CD4-positive, alpha-beta T cell treated with Interleukin-15 for 4 hours (primary cell): Measurements from ENCODE around the gene CDH11.

ENCODE experiments used
- DNase-seq: peaks from one replicate; pipeline ENCODE4 v3.0.0-alpha.2; 2020; ENCODE audit warnings: low spot score

CDH11 gene, protein sequence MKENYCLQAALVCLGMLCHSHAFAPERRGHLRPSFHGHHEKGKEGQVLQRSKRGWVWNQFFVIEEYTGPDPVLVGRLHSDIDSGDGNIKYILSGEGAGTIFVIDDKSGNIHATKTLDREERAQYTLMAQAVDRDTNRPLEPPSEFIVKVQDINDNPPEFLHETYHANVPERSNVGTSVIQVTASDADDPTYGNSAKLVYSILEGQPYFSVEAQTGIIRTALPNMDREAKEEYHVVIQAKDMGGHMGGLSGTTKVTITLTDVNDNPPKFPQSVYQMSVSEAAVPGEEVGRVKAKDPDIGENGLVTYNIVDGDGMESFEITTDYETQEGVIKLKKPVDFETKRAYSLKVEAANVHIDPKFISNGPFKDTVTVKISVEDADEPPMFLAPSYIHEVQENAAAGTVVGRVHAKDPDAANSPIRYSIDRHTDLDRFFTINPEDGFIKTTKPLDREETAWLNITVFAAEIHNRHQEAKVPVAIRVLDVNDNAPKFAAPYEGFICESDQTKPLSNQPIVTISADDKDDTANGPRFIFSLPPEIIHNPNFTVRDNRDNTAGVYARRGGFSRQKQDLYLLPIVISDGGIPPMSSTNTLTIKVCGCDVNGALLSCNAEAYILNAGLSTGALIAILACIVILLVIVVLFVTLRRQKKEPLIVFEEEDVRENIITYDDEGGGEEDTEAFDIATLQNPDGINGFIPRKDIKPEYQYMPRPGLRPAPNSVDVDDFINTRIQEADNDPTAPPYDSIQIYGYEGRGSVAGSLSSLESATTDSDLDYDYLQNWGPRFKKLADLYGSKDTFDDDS

GRCh38 chr16:65121870-65122723 is at the start of gene CDH11:
Gene CDH11, minus strand, starts transcription at chr16:65122063. Its CDS starts 117,194 bp downstream, at chr16:65004869.
- DNase-seq = no peak

GRCh38 chr16:65154321-65154720 is 32.5 kb upstream of the CDH11 start:
- DNase-seq = no peak

DNA sequence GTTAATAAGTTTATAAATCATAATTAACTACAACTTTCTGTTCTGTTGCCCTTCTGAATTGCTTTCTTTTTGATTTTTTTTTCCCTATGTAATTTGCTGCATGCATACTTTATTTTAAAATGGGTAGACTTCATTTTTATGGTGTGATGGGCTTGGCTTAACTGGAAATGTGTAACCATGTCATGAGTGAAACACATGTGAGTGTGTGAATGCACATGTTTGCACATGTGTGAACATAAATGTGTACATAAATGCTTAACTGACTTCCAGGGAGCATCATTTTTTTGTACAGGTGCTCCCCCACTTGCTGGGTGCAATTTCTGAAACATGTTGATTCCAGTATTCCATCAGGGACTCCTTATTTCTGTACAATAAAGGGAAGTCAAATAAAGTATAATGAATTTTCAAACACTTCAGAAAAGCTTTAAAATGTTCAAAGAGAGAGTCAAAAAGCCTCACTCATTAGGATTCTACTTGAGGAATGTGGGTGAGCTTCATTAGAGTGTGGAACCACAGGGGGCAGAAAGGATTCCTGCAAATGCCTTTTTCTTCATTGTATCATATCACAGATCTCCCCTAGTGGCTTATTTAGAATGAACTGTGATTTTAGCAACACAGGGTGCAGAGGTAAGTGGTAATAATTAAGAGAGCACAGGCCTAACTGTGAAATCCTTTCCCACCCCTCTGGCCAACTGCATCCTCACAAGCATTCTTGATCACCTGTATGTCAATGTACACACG is 31.7 kb upstream of the CDH11 start:
- DNase-seq = no peak

DNA sequence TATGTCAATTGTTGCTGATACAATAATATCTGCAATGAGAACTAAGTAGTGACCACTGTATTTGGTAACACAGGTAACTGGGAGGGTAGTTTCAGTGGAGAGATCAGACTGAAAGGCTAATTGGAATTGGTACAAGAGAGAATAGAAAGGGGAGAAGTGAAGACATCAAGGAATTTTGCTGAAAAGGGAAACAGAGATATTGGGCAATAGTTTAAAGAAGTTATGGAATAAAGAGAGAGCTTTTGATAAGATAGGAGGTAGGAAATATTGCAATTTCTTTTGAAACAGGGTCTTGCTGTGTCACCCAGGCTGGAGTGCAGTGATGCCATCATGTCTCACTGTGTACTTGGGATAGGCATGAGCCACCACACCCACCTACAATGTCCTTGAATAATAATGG is 26.9 kb upstream of the CDH11 start:
- no peak for DNase-seq

DNA sequence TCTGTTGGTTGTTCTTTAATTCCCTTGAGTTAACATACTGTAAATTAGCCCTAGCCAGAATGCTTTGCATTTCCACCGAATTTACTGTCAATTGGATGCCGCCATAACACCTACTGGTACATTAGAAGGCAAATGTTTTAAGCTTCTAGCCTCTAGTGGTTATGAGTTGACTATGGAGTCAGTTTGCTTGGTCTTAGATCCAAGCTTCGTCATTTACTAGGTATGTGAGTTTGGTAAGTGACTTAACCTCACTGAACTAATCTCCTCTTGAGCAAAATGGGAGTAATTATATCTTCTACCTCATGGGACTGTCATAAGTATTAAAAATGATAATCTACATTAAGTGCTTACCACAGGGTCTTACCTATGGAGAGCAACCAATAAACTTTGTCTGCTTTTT is 20.4 kb upstream of the CDH11 start:
- DNase-seq = no peak

DNA sequence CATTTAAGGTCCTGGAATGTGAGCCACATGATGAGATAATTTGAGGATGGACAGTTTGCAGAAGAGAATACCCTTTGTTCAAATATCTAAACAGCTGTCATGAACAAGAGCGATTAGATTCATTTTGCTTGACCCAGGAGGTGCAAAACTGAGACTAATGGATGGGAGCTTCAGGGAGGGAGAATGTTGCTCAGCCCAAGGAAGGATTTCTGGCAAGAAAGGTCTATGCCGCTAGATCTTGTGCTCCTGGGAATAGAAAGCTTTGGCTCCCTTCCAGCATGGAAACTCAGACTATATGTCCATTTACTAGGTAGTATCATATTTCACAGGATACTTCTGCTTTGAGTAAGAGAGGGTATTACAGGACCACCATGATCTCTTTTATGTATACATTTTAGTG is 14.8 kb upstream of the CDH11 start:
- DNase-seq = no peak

DNA sequence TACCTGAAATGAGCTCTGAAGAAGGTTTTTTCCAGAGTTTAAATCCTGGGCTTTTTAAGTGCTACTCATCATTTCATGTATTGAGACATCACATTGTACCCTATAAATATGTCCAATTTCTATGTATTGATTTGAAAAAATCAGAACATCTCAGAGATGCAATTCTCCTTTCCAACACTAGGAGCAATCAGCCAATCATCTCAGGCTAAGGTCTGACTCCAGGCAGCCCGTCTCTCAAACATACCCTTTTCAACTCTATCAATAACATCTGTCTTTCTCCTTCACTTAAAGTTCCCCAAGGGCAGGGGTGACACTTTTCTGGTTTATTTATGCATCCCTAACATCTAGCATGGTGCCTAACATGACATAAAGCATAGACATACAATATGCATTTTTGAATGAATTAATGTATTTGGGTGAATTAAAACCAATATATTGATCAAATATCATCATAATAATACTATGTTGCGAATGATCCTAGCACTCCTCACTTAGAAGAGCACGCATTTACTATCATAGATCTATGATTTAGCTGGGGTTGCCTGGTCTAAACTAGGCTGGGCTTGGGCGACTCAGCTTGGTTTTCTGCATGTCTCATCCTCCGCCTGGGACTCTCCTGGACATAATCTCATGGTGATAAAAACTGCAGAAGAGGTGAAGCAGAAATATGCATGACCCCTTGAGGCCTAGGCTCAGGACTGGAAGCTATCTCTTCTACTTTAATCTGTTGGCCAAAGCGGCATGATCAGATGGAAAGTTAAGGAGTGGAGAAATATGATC is 5.2 kb upstream of the CDH11 start:
- no peak for DNase-seq

DNA sequence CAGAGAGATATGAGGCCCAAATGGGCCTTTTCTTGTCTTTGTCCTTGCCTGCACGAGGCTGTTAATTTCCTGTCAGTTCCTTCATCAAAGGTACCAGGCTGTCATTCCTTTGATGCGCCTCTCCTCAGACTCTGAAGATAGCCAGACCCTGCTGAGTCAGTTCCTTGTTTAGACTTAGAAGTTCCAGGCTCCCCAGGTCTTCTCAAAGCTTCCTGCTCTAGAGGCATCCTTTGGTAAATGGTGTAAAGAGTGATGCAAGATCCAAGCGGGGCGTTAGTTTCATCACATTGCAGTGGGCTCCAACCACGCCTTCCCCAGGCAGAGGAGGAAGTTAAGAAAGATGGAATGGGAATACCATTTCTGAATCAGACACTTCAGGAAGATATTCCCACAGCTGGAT is 4.0 kb upstream of the CDH11 start:
- DNase-seq = no peak

DNA sequence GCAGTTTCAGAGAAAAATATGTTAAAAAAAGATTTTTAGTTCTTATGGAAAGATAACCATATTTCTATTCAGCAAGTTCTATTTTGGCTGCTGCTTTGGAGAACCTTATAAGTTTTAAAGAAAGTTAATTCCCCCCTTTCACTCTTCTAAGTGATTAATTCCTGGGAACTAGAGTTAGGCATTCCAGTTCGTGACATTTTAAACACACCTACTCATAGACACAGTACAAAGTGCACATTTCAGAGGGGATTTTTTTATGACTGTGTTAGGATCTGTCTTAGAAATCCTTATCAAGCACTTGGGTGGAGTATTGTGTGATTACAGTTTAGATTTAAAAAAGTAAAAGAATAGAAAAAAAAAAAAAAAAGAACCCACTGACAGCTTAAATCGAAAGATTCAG is 3.5 kb upstream of the CDH11 start:
- no peak for DNase-seq

DNA sequence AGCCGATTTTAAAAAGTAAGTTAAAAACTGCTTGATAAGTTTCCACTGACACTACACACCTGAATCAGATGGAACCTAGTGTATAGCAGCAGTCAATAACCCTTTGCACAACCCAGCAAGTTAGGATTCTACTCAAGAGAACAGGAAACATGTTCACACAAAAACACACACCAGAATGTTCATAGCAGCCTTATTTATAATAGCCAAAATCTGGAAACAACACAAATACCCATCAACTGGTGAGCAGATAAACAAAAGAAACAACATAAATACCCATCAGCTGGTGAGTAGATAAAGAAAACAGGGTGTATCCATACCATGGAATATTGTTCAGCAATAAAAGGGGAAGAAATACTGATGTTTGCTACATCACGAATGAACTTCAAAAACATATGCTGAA is 2.7 kb upstream of the CDH11 start:
- DNase-seq = no peak

DNA sequence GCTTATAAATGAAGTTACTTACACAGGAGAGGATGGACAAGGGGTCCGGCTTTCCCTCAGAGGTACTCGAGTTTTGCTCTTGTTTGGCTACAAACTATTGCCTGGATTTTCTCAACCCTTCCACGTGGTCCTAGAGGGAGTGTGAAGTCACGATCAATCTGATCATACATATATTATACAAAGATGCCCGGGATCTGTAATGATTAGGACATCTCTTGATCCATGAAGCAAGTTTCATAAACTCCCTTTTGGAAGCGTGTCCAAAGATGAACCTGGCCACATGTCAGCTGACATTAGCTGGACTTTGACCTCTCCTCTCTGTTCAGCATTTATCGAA is 2.3 kb upstream of the CDH11 start:
- DNase-seq = no peak

DNA sequence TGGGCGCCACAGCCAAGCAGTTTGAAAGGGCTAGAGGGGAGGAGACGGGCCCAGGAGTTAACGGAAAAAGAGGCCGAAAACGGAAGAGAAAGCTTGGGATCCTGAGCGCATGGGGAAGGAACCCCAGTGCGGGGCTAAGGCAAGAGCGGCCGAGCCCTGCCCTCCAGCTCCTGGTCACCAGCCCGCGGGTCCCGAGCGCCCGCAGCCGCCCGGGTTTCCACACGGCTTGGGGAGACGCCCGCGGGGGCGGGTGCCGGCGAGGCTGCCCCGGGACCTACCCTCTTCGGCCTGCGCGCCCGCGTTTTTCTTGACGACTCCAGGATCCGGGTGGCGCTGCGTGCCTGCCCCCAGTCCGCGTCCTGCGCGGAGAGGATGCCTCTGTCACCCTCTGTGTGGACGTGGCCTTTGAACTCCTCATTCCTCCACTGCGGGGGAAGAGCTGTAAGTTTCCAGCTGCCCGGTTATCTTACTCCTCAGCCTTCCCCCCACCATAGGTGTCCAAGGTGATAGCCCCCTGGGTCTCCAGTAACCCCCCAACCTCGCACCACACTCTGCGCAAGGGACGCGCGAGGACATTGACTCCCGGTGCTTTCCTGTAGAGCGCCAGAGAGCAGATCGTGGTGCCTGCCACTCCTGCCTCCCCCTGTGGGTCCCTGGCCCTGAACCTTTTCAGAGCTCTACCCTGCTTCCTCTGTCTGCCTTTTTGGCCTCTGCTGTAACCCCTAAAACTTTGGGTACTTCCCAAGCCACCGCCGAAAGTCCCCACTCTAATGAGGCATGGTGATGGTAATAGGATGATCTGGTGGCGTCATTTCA is 1.7 kb upstream of the CDH11 start:
- no peak for DNase-seq

DNA sequence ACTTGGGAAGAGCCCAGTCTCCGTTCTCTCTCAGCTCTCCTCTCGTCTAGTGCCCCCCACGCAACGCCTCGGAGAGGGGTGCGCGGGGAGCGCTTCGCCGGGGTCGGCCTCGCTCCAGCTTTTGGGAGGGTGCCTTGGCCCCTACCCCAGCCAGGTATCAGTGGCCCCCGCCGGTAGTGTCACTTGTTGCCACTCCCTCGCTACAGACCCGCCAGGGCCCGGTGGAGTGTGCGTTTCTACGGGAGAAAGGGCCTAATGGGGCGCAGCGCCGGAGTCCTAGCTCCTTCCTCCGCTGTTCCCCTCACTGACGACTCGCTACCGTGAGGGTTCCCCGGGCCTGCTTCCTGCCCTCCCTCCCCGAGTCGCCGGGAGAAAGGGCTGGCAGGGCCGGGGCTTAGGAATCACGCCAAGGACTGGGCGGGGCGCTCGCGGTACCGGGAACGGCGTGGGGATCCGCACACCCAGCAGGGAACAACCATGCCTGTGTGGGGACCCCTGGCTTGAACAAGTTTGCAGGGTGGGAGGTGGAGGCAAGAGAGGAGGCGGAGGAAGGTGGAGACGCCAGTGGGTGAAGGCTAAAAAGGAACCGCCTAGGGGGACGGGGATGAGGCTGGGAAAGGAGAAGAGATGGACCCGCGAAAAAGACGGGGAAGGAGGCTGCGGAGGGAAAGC is 997 bp upstream of the CDH11 start:
- no peak for DNase-seq

DNA sequence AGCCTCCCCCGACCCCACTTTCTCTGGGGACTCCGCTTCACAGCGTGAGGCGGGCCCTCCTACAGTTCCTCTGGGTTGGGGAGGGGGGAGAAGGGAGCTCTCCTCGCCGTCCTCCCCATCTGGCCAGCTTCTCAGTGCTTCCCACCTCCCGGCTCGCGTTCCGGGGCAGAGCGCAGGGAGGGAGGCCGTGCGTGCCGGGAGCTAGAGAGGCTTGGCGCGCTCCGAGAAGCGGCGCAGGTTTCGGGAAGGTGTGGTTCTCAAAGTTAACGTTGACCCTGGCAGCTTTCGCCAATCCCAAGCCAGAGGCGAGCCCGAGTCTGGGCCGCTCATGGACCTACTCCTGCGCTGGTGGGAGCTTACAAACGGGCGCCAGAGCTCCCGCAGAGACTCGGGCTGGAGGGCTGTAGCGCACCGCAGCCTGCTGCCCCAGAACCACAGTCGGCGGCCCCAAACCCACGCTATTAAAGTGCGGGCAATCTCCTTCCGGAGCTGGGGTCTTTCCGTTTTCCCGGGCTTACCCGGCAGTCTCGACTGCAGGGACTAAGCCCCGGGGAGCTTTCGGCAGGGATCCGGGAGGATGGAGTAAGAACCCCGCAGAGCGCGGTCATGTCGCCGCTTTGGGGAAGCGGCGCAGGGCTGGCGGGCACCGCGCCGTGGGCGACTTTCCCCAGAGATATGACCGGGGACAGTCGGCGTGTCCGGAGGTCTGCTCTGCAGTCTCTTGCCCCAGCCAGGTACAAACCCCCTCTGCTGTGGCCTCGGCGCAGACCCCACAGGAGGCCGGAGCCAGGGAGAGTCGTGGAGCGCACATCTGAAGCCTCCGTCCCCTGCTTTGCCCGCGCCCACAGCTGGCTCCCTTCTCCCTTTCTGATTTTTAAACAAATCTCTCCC is 787 bp downstream of the CDH11 start:
- DNase-seq = no peak

- DNase-seq = no peak
Measured at GRCh38 chr16:65120461-65120830, 1.4 kb downstream of the CDH11 start.

- no peak for DNase-seq
Measured at GRCh38 chr16:65119901-65120401, 1.9 kb downstream of the CDH11 start.

GRCh38 chr16:65119435-65119834 is 2.4 kb downstream of the CDH11 start:
- no peak for DNase-seq

DNA sequence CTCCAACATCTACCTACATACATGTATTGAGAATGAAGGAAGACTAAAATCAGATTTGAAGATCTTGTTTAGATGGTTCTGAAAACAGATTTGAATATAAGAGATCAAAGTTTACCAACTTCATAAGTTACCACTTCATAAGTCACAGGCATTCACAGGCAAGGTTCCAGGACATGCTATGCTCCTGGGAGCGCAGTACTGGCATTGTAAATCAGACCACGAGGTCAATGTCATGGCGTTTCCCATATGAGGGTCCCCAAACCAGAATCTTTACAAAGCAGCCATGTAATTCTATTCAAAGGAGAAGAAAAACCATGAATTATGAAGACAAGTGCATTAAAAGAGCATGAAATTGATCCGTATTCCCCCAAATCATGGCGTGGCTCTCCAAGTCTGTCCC is 3.0 kb downstream of the CDH11 start:
- DNase-seq = no peak
